Coronary artery (tissue), 2 donors: ENCODE data around the gene SYT3.

Source experiments
- DNase-seq: peaks from one replicate; pipeline ENCODE4 v3.0.0-alpha.2; 2017; ENCODE audit warnings: low spot score
- H3K27ac ChIP-seq, 2 donors: fragments of 200-600 bp; sonication (generic); one replicate each; pipeline ENCODE4 v1.5.1; 2016 to 2019
- H3K4me3 ChIP-seq: fragments of 200-600 bp; sonication (generic); 2 replicates; pipeline ENCODE4 v1.5.1; 2016; ENCODE audit warnings: mild to moderate bottlenecking, moderate library complexity
- CTCF ChIP-seq: fragments of 200-600 bp; sonication (generic); IDR thresholded peaks from one replicate; pipeline ENCODE4 v1.5.1; 2019; ENCODE audit warnings: antibody characterized with exemption

Gene SYT3

GRCh38 chr19:50657222-50657669 lies 17.6 kb upstream of the SYT3 start:
- H3K27ac ChIP-seq = no peak overlapping the region
- DNase-seq = no peak
- no peak overlapping the region for H3K4me3 ChIP-seq
- no peak for TF ChIP-seq CTCF

- Histone ChIP-seq H3K27ac (no peak overlapping the region), H3K4me3 (no peak overlapping the region)
- no peak for DNase-seq
- no peak for TF ChIP-seq CTCF
These were observed 15.2 kb upstream of the SYT3 start for GRCh38 chr19:50654882-50655281.

GRCh38 chr19:50652722-50653121 lies 13.0 kb upstream of the SYT3 start:
- DNase-seq = no peak
- no peak overlapping the region for H3K27ac ChIP-seq
- no peak for TF ChIP-seq CTCF
- no peak overlapping the region for H3K4me3 ChIP-seq

DNA sequence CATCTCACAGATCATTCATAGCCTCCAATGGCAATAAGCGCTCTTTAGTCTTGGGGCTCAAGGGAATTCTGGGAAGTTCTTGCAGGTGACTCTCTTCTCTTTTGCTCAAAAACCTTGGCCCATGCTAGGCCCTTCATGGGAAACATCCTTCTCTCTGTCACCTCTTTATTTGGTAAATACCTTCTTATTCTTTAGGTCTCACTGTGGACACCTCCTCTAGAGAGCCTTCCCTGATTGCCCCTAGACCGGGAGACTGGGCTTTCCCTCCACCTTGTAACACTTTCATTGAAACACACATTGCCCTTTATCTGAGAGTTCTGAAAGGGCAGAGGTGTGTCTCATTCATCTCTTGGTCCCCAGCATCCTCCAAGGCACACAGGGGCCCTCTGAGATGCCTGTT lies 11.5 kb upstream of the SYT3 start:
- Histone ChIP-seq H3K27ac (no peak overlapping the region), H3K4me3 (no peak overlapping the region)
- no peak for DNase-seq
- TF ChIP-seq CTCF = no peak

GRCh38 chr19:50649433-50650391 lies 10.0 kb upstream of the SYT3 start, which contains the start of gene C19orf81:
TSS of gene C19orf81 (plus strand) at chr19:50649445. CDS start at chr19:50649445, 0 bp downstream.
- no peak within 1 kb of the TSS for H3K4me3 ChIP-seq
- H3K27ac ChIP-seq = no peak within 1 kb of the TSS
- DNase-seq = no peak
- no peak for TF ChIP-seq CTCF

DNA sequence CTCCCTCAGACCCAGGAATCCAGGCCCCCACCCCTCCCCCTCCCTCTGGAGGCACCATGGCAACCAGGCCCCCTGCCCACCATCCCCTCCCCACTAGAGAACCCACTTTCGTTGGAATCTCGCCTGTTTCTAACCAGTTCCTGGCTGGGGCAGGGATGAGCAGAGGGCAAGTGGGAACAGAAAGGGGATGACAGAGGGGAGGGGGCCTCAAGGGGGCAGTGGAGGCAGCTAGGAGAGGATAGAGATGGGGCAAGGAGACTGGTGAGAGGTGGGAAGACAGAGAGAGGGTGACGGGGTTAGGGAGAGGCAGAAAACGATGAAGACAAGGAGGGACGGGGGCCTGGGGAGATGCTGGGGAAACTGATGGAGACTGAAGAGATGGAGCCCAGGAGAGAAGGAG lies 9.0 kb upstream of the SYT3 start:
- no peak for TF ChIP-seq CTCF
- DNase-seq = no peak
- no peak overlapping the region for H3K4me3 ChIP-seq
- H3K27ac ChIP-seq = no peak overlapping the region
